ENCODE results near the gene NCKAP1. TPM values are rescaled to one million over a fixed set of nuclear protein-coding genes. Genes with fewer than 3 reads are reported as not detected.

The NCKAP1 gene
- total and polyA plus RNA-seq, 2 donors (not counting 3 experiments of a cell fraction or from before 2014, with no cell fraction given): 49.4 to 130 TPM

GRCh38 chr2:182971820-182972547 is 66.3 kb downstream of the NCKAP1 start:
- Histone ChIP-seq H4K20me1 (replicated peaks; ENCODE audit: control insufficient read depth, extremely low read depth, insufficient read depth, low read length) (no peaks in the 10 kb centered on the region), H3K36me3 (ENCODE audit: control insufficient read depth in 2 of 2, extremely low read depth in 1 of 2, insufficient read depth in 2 of 2, low read length in 2 of 2) (peaks cover 5% of the 10 kb centered on the region in 2 experiments), H3K9ac (replicated peaks; ENCODE audit: extremely low read depth, insufficient read depth, low read length) (no peak overlapping the region), H3K79me2 (ENCODE audit: control insufficient read depth, insufficient read depth, low read length) (peaks cover 27% of the 10 kb centered on the region), H3K9me3 (replicated peaks; ENCODE audit: control insufficient read depth, insufficient read depth, low read length) (no peaks in the 10 kb centered on the region), H3K9me1 (replicated peaks; ENCODE audit: control insufficient read depth, extremely low read depth, insufficient read depth, low read length) (no peaks in the 10 kb centered on the region), H2AFZ (ENCODE audit: low read depth, low read length) (no peak overlapping the region), H3K4me2 (ENCODE audit: insufficient read depth, low read length) (no peak overlapping the region), H3K27ac (ENCODE audit: insufficient read depth, low read depth, low read length) (no peak overlapping the region), H3K4me3 (replicated peaks in 1 of 3; ENCODE audit: insufficient read depth in 1 of 3, low read depth in 1 of 3, low read length in 3 of 3) (no peak overlapping the region), H3K27me3 (ENCODE audit: control insufficient read depth in 2 of 2, insufficient read depth in 2 of 2, low read length in 2 of 2) (no peaks in the 10 kb centered on the region), H3K4me1 (ENCODE audit: control insufficient read depth, extremely low read depth, insufficient read depth, low read length) (peaks cover 6% of the 10 kb centered on the region)
- BruUV-seq (replicated peaks): no TSS peak
- CTCF ChIA-PET: interaction anchor here (0.6 to 2.1 kb wide), 4 partner anchors 8 to 204 kb away, joined by 3 to 10 read pairs (median 4); no protein-coding TSS in a partner anchor
- POLR2A ChIA-PET: interaction anchor here (0.6 kb wide), 1 partner anchor 199 kb away, joined by 3 read pairs; no protein-coding TSS in a partner anchor
- intact Hi-C loops (cut with micrococcal nuclease) (no loop called here), dilution Hi-C loops (cut with MboI; ENCODE audit: extremely low pct_ligation_motif_present, low sequenced_read_pairs) (no loop called here)
- FAIRE-seq (no peak), DNase-seq (ENCODE audit: low read depth, low spot score) (no peak)
- TF ChIP-seq EZH2 (IDR thresholded peaks at IDR 0.05; ENCODE audit: borderline replicate concordance, low read depth, low read length, severe bottlenecking) (no peak), JUN (IDR thresholded peaks at IDR 0.05; ENCODE audit: borderline replicate concordance, insufficient read depth, insufficient read length, low read depth) (no peak), MYC (IDR thresholded peaks at IDR 0.05; ENCODE audit: low read depth, low read length) (no peak), POLR2A (IDR thresholded peaks at IDR 0.05; ENCODE audit: low read depth, low read length) (no peak), GATA2 (IDR thresholded peaks at IDR 0.05; ENCODE audit: insufficient read depth, insufficient read length, low read depth, low read length) (no peak), POLR2AphosphoS5 (IDR thresholded peaks at IDR 0.05; ENCODE audit: insufficient read depth, low read depth, low read length) (no peak), FOS (IDR thresholded peaks at IDR 0.05; ENCODE audit: borderline replicate concordance, insufficient read depth, low read length) (no peak)
- TF ChIP-seq, protein P1, sequence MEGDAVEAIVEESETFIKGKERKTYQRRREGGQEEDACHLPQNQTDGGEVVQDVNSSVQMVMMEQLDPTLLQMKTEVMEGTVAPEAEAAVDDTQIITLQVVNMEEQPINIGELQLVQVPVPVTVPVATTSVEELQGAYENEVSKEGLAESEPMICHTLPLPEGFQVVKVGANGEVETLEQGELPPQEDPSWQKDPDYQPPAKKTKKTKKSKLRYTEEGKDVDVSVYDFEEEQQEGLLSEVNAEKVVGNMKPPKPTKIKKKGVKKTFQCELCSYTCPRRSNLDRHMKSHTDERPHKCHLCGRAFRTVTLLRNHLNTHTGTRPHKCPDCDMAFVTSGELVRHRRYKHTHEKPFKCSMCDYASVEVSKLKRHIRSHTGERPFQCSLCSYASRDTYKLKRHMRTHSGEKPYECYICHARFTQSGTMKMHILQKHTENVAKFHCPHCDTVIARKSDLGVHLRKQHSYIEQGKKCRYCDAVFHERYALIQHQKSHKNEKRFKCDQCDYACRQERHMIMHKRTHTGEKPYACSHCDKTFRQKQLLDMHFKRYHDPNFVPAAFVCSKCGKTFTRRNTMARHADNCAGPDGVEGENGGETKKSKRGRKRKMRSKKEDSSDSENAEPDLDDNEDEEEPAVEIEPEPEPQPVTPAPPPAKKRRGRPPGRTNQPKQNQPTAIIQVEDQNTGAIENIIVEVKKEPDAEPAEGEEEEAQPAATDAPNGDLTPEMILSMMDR (IDR thresholded peaks at IDR 0.05; ENCODE audit: extremely low read depth in 1 of 2, insufficient read depth in 1 of 2, low read depth in 1 of 2, low read length in 2 of 2): no peak
- TF ChIP-seq, protein P2, sequence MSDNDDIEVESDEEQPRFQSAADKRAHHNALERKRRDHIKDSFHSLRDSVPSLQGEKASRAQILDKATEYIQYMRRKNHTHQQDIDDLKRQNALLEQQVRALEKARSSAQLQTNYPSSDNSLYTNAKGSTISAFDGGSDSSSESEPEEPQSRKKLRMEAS (IDR thresholded peaks at IDR 0.05; ENCODE audit: insufficient read depth, insufficient read length): no peak

Data from endothelial cell of umbilical vein (primary cell).